ENCODE results near the gene C12orf42. TPM values are rescaled to one million over a fixed set of nuclear protein-coding genes. Genes with fewer than 3 reads are reported as not detected.
"Not testable (repeated sequence)": the region's sequence is repeated elsewhere in the genome, so short reads cannot be mapped to it uniquely, and the experiment has no call there.

Gene C12orf42
- total RNA-seq, 2 experiments from 2014 or later, result 0.40 TPM; not detected in 1

DNA sequence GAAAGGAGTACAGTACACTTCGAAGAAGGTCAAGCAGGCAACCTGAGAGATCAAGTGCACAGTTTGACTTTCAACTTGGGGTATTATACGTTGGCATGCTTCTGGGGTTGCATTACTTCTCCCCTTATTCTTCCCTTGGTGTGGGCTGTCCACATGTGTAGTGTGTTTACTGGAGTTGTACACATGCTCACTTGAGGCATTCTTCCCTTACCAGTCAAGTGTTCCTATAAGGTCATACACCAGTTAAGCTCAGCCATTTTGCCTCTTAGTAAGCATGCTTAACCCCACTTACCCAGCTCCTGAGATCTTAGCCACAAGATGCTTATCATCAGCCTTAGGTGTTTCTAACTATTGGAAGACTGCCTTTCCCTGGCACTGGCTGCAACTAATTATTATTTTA, 63.8 kb downstream of the C12orf42 start:
- ChIA-PET POLR2A (no interaction called here), CTCF (no interaction called here)

DNA sequence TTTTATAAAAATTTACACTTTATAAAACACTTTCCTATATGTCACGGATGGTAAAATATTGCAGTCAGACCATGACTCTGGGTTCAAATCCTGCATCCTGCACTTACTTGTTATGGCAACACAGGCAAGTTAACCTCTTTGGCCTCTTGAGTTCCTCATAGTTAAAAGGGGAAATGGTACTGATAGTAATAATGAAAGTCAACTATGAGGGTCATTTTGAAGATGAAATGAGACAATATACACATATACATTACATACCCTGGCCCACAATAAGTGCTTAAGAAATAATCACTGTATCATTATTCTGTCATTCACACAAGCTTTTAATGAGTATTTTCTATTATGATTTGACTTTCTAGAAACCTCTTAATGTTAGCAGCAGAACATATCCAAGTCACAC, 64.4 kb downstream of the C12orf42 start:
- ChIA-PET CTCF (no interaction called here), POLR2A (no interaction called here)

GRCh38 chr12:103425674-103426073, 70.1 kb downstream of the C12orf42 start:
- POLR2A ChIA-PET, CTCF ChIA-PET: not testable (repeated sequence)

DNA sequence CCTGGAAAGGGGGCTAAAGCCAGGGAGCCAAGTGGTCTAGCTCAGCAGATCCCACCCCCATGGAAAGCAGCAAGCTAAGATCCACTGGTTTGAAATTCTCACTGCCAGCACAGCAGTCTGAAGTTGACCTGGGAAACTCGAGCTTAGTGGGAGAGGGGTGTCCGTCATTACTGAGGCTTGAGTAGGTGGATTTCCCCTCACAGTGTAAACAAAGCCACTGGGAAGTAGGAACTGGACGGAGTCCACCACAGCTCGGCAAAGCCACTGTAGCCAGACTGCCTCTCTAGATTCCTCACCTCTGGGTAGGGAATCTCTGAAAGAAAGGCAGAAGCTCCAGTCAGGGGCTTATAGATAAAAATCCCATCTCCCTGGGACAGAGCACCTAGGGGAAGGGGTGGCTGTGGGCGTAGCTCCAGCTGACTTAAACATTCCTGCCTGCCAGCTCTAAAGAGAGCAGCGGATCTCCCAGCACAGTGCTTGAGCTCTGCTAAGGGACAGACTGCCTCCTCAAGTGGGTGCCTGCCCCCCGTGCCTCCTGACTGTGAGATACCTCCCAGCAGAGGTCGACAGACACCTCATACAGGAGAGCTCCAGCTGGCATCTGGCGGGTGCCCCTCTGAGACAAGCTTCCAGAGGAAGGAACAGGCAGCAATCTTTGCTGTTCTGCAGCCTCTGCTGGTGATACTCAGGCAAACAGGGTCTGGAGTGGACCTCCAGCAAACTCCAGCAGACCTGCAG, 70.8 kb downstream of the C12orf42 start:
- POLR2A ChIA-PET, CTCF ChIA-PET: not testable (repeated sequence)

GRCh38 chr12:103423516-103423910, 72.3 kb downstream of the C12orf42 start:
- POLR2A ChIA-PET, result no interaction called here
- CTCF ChIA-PET, result no interaction called here

DNA sequence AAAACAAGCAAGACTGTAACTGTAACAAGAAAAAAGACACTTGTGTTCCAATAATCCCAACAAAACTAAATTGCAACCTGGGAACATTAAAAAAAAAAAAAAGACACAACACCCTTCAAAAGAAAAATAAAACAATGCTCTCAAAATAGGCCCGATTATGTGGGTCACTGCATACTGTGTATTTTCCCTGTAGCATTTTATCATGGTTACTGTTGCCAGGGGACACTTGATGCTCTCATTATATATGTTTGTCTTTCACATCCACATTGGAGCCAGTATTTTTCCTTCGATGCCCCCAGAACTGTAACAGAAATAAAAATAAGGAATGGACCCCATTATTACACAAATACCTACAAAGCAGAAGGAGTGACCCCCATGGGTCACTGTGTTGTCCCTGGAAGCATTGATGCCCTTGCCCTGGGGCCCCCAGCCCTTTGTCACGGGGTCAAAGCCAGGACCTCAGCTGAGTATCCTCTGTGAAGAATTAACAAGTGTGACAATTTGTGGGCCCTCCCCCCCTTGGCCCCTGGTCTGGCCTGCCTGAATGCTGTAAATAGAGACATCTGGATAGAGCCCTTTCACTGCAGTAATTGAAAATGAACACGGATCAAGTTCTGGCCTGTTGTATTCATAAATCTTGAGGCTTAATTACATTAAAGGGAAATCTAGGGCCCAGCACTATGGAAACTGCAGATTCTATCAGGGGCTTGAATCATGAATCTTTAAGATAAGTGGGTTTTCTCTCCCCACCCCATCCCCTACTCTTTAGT, 72.8 kb downstream of the C12orf42 start:
- CTCF ChIA-PET, result no interaction called here
- POLR2A ChIA-PET, result no interaction called here

- ChIA-PET POLR2A (no interaction called here), CTCF (no interaction called here)
These were observed 73.4 kb downstream of the C12orf42 start for GRCh38 chr12:103422328-103422727.

DNA sequence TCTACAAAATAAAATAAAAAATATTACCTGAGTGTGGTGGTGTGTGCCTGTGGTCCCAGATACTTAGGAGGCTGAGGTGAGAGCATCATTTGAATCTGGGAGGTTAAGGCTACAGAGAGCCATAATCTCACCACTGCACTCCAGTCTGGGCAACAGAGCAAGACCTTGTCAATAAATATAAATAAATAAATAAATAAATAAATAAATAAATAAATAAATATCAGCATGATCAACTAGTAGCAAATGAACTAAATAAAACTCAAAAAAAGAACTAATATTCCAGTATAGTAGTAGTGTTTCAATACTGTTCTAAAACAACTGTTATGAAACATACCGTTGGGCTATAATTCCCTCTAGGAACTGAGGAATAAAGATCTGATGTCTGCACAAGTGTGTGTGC, 74.4 kb downstream of the C12orf42 start:
- CTCF ChIA-PET, result no interaction called here
- POLR2A ChIA-PET, result no interaction called here

- CTCF ChIA-PET, result no interaction called here
- POLR2A ChIA-PET, result no interaction called here
These were observed 80.1 kb downstream of the C12orf42 start for GRCh38 chr12:103415681-103416080.

- POLR2A ChIA-PET, result no interaction called here
- CTCF ChIA-PET, result no interaction called here
These were observed 94.3 kb downstream of the C12orf42 start for GRCh38 chr12:103401421-103401820.

GRCh38 chr12:103399986-103400385, 95.8 kb downstream of the C12orf42 start:
- CTCF ChIA-PET, result no interaction called here
- POLR2A ChIA-PET, result no interaction called here

- ChIA-PET CTCF (no interaction called here), POLR2A (no interaction called here)
These were observed 98.2 kb downstream of the C12orf42 start for GRCh38 chr12:103397536-103397935.

- ChIA-PET POLR2A (no interaction called here), CTCF (no interaction called here)
These were observed 103.0 kb downstream of the C12orf42 start for GRCh38 chr12:103392722-103393121.

GRCh38 chr12:103391103-103391502, 104.7 kb downstream of the C12orf42 start:
- POLR2A ChIA-PET, result no interaction called here
- CTCF ChIA-PET, result no interaction called here

DNA sequence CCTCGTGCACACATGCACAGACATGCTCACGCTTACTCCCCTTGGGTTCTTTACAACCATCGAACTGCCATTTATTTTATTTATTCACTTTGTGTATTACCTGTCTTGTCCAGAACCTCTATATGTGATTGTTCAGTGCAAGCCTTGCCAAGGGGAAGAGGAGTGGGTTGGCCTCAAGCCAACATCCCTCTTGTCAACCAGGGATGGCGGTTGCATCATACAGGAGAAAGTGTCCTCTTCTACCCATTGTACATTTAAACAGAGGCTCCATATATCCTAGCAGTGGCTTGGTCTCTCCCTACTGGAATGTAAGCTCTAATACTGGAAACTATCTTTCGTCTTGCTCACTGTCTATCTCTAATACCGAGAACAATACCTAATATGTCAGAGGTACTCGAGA, 108.4 kb downstream of the C12orf42 start:
- ChIA-PET POLR2A (no interaction called here), CTCF (no interaction called here)

DNA sequence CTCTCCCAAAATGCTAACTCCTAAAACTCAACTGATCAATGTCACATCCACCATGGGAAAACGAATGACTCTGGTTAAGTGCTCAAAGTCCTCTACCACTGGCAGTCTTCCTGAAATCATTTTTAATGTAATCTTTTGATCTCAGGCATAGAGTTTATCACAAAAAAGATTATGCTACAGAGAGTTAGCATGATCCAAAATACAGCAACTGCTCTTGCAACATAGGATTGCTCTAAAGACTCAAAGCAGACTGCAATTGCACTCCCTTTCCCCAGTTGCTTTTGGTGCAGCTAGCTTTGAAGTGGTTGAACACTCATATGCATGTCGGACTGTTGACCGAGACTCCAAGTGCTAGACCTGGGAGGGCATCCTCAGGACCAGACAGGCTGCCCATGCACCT, 109.3 kb downstream of the C12orf42 start:
- CTCF ChIA-PET, result no interaction called here

GRCh38 chr12:103382736-103383346, 112.9 kb downstream of the C12orf42 start:
- ChIA-PET CTCF (no interaction called here), POLR2A (no interaction called here)

More for the DNA sequence above, 109.3 kb downstream of the C12orf42 start:
- POLR2A ChIA-PET, result no interaction called here

DNA sequence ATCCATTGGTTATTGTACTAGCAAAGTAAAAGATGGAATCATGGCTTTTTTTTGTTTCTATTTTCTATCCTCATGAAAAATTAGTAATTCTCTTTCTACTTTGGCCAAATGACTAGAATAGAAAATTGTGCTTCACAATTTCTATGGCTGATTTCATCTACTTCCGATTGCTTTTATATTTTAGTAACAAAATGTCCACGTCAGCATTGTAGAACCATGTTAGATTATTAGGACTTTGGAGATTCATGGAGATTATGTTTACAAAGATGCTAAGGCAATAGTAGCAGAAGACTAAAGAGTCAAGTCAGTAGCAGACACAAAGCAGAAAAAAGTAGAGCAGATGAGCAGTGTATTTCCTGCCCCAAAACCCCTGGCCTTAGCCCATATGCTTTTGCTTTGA, 113.6 kb downstream of the C12orf42 start:
- POLR2A ChIA-PET, result no interaction called here
- CTCF ChIA-PET, result no interaction called here

- ChIA-PET CTCF (no interaction called here), POLR2A (no interaction called here)
These were observed 116.1 kb downstream of the C12orf42 start for GRCh38 chr12:103379670-103380069.

GRCh38 chr12:103373088-103373523, 122.7 kb downstream of the C12orf42 start:
- ChIA-PET POLR2A (no interaction called here), CTCF (no interaction called here)

- POLR2A ChIA-PET, result no interaction called here
- CTCF ChIA-PET, result no interaction called here
These were observed 125.8 kb downstream of the C12orf42 start for GRCh38 chr12:103369929-103370328.

Data from activated CD8-positive, alpha-beta memory T cell treated with anti-CD3 and anti-CD28 coated beads for 36 hours (primary cell).